C4-2B (cell line): Measurements from ENCODE around the gene FOXL1.

ENCODE experiments used
- ZFX ChIP-seq: fragments of 450-650 bp; IDR thresholded peaks from 2 replicates; pipeline ENCODE4 v1.6.1; 2017
- TF ChIP-seq, protein P1 (sequence below): fragments of 450-650 bp; conservative IDR thresholded peaks from 2 replicates; pipeline ENCODE4 v1.5.1; 2017; ENCODE audit warnings: mild to moderate bottlenecking

DNA sequence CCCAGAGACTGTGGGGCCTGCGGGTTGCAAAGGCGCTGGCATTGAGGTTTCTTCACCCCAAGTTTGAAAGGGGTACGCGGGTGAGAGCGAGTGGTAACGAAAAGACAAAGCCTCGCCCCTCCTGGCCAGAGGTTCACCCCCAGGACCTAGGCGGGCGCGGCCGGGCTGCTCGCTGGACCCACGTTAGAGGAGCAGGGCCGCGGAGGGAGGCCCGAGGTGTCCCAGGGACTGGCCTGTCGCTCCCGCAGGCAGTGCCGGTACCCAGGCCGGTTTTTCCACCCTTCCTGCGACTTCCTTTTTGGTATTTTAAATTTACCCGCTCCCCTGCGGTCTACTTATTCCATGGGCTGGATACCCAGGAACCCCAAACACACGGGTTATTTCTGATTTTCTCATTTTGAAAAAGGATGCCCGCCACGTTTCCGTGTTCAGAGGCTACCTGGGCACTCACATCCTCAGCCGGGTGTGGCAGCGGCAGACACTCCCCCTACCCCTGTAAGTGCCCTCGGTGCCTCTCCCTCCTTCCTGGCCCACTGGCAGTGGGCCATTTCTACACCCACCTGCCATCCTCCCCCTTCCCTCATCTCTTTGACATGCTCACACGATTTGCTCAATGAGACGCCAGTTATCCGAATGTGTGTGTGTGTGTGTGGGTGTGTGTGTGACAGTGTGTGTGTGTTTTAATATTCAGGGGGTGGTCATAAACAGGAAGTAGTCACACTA lies 1.6 kb upstream of the FOXL1 start:
- TF ChIP-seq, protein P1, sequence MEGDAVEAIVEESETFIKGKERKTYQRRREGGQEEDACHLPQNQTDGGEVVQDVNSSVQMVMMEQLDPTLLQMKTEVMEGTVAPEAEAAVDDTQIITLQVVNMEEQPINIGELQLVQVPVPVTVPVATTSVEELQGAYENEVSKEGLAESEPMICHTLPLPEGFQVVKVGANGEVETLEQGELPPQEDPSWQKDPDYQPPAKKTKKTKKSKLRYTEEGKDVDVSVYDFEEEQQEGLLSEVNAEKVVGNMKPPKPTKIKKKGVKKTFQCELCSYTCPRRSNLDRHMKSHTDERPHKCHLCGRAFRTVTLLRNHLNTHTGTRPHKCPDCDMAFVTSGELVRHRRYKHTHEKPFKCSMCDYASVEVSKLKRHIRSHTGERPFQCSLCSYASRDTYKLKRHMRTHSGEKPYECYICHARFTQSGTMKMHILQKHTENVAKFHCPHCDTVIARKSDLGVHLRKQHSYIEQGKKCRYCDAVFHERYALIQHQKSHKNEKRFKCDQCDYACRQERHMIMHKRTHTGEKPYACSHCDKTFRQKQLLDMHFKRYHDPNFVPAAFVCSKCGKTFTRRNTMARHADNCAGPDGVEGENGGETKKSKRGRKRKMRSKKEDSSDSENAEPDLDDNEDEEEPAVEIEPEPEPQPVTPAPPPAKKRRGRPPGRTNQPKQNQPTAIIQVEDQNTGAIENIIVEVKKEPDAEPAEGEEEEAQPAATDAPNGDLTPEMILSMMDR: no peak
- TF ChIP-seq ZFX: no peak
